ENCODE data around the gene CYP2B6.

DNA sequence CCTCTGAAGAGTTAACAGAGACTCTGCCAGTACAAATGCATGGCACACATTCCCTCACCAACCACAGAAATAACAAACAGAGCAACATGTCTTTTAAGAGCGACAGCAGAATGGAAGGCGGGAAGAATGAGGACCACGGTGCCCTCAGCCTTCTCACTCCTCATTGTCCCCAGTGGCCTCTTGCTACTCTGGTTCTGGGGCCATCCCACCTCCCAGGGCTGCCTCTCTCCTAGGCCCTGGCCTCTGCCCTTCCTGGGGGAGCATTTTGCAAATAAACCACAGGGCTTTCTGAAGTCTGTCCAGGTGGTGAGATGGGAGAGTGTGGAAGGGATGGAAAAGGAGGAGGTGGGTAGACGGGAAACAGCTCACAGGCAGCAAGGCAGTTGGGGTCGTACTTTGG, 28.3 kb downstream of the CYP2B6 start:
- TF ChIP-seq, protein P1, sequence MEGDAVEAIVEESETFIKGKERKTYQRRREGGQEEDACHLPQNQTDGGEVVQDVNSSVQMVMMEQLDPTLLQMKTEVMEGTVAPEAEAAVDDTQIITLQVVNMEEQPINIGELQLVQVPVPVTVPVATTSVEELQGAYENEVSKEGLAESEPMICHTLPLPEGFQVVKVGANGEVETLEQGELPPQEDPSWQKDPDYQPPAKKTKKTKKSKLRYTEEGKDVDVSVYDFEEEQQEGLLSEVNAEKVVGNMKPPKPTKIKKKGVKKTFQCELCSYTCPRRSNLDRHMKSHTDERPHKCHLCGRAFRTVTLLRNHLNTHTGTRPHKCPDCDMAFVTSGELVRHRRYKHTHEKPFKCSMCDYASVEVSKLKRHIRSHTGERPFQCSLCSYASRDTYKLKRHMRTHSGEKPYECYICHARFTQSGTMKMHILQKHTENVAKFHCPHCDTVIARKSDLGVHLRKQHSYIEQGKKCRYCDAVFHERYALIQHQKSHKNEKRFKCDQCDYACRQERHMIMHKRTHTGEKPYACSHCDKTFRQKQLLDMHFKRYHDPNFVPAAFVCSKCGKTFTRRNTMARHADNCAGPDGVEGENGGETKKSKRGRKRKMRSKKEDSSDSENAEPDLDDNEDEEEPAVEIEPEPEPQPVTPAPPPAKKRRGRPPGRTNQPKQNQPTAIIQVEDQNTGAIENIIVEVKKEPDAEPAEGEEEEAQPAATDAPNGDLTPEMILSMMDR (IDR thresholded peaks at IDR 0.05): no peak
- TF ChIP-seq POLR2A (IDR thresholded peaks at IDR 0.05; ENCODE audit: low read depth): no peak
